ENCODE data around the gene TWF1.

DNA sequence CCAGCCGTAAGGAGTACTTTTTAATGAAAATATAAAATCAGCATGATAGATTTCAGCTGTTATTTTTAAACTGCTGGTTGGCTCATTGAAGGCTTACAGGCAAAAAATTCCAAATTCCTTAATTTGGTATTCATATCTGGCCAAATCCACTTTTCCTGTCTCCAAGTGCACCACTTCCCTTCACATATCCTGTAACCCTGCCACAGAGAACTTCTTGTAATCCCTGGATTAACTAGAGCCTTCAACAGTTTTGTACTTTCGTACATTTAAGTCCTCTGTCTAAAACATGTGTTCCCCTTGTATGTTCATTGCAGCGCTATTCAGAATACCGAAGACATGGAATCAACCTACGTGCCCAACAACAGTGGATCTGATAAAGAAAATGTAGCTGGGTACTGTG, 57.1 kb downstream of the TWF1 start:
- TF ChIP-seq, protein P1, sequence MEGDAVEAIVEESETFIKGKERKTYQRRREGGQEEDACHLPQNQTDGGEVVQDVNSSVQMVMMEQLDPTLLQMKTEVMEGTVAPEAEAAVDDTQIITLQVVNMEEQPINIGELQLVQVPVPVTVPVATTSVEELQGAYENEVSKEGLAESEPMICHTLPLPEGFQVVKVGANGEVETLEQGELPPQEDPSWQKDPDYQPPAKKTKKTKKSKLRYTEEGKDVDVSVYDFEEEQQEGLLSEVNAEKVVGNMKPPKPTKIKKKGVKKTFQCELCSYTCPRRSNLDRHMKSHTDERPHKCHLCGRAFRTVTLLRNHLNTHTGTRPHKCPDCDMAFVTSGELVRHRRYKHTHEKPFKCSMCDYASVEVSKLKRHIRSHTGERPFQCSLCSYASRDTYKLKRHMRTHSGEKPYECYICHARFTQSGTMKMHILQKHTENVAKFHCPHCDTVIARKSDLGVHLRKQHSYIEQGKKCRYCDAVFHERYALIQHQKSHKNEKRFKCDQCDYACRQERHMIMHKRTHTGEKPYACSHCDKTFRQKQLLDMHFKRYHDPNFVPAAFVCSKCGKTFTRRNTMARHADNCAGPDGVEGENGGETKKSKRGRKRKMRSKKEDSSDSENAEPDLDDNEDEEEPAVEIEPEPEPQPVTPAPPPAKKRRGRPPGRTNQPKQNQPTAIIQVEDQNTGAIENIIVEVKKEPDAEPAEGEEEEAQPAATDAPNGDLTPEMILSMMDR (IDR thresholded peaks at IDR 0.05), result no peak
- TF ChIP-seq NFATC4 (CRISPR knock-in tag; IDR thresholded peaks at IDR 0.05), result no peak
- no peak for TF ChIP-seq SMAD3 (CRISPR knock-in tag; IDR thresholded peaks at IDR 0.05; ENCODE audit: borderline replicate concordance)
- no peak for TF ChIP-seq TP53 (CRISPR knock-in tag; IDR thresholded peaks at IDR 0.05)

Measured in WTC11 (cell line).